ENCODE measurements around the gene FAM98C. TPM values are rescaled to one million over a fixed set of nuclear protein-coding genes. Genes with fewer than 3 reads are reported as not detected.

Gene FAM98C
- total RNA-seq, 1 donor from 2014 or later, result 11.8 TPM

GRCh38 chr19:38378866-38379265, 24.0 kb upstream of the FAM98C start:
- no peaks in the 10 kb centered on the region for H3K27me3 Mint-ChIP-seq (ENCODE audit: low read depth)

GRCh38 chr19:38381138-38381537, 21.8 kb upstream of the FAM98C start:
- TF ChIP-seq, protein P1, sequence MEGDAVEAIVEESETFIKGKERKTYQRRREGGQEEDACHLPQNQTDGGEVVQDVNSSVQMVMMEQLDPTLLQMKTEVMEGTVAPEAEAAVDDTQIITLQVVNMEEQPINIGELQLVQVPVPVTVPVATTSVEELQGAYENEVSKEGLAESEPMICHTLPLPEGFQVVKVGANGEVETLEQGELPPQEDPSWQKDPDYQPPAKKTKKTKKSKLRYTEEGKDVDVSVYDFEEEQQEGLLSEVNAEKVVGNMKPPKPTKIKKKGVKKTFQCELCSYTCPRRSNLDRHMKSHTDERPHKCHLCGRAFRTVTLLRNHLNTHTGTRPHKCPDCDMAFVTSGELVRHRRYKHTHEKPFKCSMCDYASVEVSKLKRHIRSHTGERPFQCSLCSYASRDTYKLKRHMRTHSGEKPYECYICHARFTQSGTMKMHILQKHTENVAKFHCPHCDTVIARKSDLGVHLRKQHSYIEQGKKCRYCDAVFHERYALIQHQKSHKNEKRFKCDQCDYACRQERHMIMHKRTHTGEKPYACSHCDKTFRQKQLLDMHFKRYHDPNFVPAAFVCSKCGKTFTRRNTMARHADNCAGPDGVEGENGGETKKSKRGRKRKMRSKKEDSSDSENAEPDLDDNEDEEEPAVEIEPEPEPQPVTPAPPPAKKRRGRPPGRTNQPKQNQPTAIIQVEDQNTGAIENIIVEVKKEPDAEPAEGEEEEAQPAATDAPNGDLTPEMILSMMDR (conservative IDR thresholded peaks at IDR 0.05), result no peak
- Mint-ChIP-seq H3K27me3 (ENCODE audit: low read depth) (no peaks in the 10 kb centered on the region), H3K9me3 (no peaks in the 10 kb centered on the region), H3K27ac (ENCODE audit: unreplicated experiment) (no peak overlapping the region), H3K4me1 (peaks cover 2% of the 10 kb centered on the region), H3K4me3 (peak overlapping the region; percentile 27), H3K36me3 (ENCODE audit: low read depth) (peaks cover 9% of the 10 kb centered on the region)
- DNase-seq (ENCODE audit: low read depth, low spot score), result no peak

More at GRCh38 chr19:38378866-38379265, 24.0 kb upstream of the FAM98C start:
- H3K36me3 Mint-ChIP-seq (ENCODE audit: low read depth), result peaks cover 9% of the 10 kb centered on the region
- H3K9me3 Mint-ChIP-seq, result no peaks in the 10 kb centered on the region
- H3K27ac Mint-ChIP-seq (ENCODE audit: unreplicated experiment), result no peak overlapping the region
- TF ChIP-seq, protein P1 (conservative IDR thresholded peaks at IDR 0.05), result no peak
- H3K4me1 Mint-ChIP-seq, result peaks cover 24% of the 10 kb centered on the region
- DNase-seq (ENCODE audit: low read depth, low spot score), result no peak
- peak overlapping the region; percentile 58 for H3K4me3 Mint-ChIP-seq

DNA sequence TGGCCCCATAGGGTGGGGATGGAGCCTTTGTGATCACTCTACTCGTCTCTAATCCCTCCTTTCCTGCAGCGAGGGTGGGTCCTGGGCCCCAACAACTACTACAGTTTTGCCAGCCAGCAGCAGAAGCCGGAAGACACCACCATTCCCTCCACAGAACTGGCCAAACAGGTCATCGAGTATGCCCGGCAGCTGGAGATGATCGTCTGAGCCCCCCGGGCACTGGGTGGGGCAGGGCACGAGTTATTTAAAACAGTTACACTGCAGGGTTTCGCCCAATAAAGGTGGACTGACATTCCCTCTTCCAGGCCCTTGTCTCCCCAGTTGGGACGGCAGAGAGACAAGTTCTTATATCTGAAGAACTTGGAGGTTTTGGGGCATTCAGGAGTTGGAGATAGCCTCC, 19.7 kb upstream of the FAM98C start:
- Mint-ChIP-seq H3K4me3 (no peak overlapping the region), H3K36me3 (ENCODE audit: low read depth) (peaks cover 15% of the 10 kb centered on the region), H3K27me3 (ENCODE audit: low read depth) (peaks cover 3% of the 10 kb centered on the region), H3K4me1 (peaks cover 9% of the 10 kb centered on the region), H3K27ac (ENCODE audit: unreplicated experiment) (peak overlapping the region; percentile 67), H3K9me3 (no peaks in the 10 kb centered on the region)
- TF ChIP-seq, protein P1 (conservative IDR thresholded peaks at IDR 0.05), result no peak
- no peak for DNase-seq (ENCODE audit: low read depth, low spot score)

DNA sequence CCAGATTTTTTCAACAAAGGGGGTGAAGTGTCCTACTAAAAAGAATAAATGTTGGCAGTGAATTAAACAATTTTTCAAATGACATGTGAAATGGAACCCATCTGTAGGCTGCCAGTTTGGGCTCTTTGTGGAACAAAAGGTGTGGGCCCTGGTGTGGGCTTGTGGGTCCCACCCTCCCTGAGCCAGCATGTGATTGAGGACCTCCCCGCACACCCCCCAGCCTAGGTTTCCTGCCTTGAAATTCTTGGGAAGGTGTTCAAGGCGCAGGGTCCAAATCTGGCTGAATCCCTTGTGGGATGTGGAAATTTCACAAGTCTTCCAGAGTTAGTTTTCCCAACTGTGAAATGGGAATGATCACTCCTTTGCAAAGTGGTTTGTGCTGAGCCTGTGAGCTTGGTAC, 19.1 kb upstream of the FAM98C start:
- peaks cover 4% of the 10 kb centered on the region for H3K27me3 Mint-ChIP-seq (ENCODE audit: low read depth)
- TF ChIP-seq, protein P1 (conservative IDR thresholded peaks at IDR 0.05), result no peak
- H3K27ac Mint-ChIP-seq (ENCODE audit: unreplicated experiment), result no peak overlapping the region
- H3K9me3 Mint-ChIP-seq, result no peaks in the 10 kb centered on the region
- H3K4me1 Mint-ChIP-seq, result peaks cover 10% of the 10 kb centered on the region
- no peak overlapping the region for H3K4me3 Mint-ChIP-seq
- peaks cover 15% of the 10 kb centered on the region for H3K36me3 Mint-ChIP-seq (ENCODE audit: low read depth)
- no peak for DNase-seq (ENCODE audit: low read depth, low spot score)

GRCh38 chr19:38384209-38385027, 18.5 kb upstream of the FAM98C start:
- H3K4me3 Mint-ChIP-seq, result peak overlapping the region; percentile 64
- no peaks in the 10 kb centered on the region for H3K9me3 Mint-ChIP-seq
- TF ChIP-seq, protein P1 (conservative IDR thresholded peaks at IDR 0.05), result peak; percentile 23
- peaks cover 4% of the 10 kb centered on the region for H3K27me3 Mint-ChIP-seq (ENCODE audit: low read depth)
- peaks cover 12% of the 10 kb centered on the region for H3K4me1 Mint-ChIP-seq
- H3K36me3 Mint-ChIP-seq (ENCODE audit: low read depth), result peaks cover 11% of the 10 kb centered on the region
- no peak overlapping the region for H3K27ac Mint-ChIP-seq (ENCODE audit: unreplicated experiment)
- no peak for DNase-seq (ENCODE audit: low read depth, low spot score)

Measured in neural crest cell (in vitro differentiated cells).